ENCODE data around the gene STMN3.
"Not testable (repeated sequence)": the region's sequence is repeated elsewhere in the genome, so short reads cannot be mapped to it uniquely, and the experiment has no call there.

The STMN3 gene

DNA sequence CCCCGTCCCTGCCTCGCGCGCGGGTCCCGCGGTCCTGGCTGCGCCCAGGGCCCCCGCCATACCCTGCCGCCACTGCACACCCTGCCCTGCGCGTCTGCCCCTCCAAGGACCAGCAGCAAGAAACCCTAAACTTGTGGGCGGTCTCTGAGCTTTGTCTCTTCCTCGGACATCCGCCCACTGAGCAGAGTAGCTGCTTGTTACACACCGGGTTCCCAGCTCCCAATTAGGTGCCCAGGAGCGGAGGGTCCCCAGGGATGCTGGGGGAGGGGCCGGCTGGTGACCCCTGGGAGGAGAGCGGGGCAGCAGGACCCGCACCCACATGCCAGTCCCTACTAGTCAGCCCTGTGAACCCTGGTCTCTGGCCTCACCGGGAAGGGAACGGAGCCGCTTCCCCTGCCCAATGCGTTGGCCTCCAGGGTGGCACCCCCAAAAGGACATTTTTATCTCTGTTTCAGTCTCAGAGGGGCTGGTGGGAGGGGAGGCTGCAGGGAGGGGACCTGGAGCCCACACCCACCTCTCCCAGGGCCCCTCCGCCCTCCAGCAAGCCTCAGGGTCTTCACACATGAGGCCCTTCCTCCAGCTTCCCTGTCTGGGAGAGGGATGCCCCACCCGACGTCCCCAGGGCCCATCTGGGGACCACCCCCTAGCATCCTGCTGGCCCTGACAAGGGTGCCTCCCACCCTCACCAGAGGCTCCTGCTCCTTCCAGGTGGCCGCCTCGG lies 10.5 kb downstream of the STMN3 start:
- Histone ChIP-seq H3K27me3 (replicated peaks; ENCODE audit: control insufficient read depth, insufficient read depth, low read length) (no peaks in the 10 kb centered on the region), H3K36me3 (ENCODE audit: control insufficient read depth, insufficient read depth, low read length) (no peaks in the 10 kb centered on the region), H3K4me3 (replicated peaks; ENCODE audit: low read depth, low read length) (peak overlapping the region; percentile 48)
- TF ChIP-seq, protein P1, sequence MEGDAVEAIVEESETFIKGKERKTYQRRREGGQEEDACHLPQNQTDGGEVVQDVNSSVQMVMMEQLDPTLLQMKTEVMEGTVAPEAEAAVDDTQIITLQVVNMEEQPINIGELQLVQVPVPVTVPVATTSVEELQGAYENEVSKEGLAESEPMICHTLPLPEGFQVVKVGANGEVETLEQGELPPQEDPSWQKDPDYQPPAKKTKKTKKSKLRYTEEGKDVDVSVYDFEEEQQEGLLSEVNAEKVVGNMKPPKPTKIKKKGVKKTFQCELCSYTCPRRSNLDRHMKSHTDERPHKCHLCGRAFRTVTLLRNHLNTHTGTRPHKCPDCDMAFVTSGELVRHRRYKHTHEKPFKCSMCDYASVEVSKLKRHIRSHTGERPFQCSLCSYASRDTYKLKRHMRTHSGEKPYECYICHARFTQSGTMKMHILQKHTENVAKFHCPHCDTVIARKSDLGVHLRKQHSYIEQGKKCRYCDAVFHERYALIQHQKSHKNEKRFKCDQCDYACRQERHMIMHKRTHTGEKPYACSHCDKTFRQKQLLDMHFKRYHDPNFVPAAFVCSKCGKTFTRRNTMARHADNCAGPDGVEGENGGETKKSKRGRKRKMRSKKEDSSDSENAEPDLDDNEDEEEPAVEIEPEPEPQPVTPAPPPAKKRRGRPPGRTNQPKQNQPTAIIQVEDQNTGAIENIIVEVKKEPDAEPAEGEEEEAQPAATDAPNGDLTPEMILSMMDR (IDR thresholded peaks at IDR 0.05; ENCODE audit: insufficient read depth, low read length, poor library complexity, severe bottlenecking) = no peak
- DNase-seq (ENCODE audit: extremely low read depth, insufficient read length) = no peak

DNA sequence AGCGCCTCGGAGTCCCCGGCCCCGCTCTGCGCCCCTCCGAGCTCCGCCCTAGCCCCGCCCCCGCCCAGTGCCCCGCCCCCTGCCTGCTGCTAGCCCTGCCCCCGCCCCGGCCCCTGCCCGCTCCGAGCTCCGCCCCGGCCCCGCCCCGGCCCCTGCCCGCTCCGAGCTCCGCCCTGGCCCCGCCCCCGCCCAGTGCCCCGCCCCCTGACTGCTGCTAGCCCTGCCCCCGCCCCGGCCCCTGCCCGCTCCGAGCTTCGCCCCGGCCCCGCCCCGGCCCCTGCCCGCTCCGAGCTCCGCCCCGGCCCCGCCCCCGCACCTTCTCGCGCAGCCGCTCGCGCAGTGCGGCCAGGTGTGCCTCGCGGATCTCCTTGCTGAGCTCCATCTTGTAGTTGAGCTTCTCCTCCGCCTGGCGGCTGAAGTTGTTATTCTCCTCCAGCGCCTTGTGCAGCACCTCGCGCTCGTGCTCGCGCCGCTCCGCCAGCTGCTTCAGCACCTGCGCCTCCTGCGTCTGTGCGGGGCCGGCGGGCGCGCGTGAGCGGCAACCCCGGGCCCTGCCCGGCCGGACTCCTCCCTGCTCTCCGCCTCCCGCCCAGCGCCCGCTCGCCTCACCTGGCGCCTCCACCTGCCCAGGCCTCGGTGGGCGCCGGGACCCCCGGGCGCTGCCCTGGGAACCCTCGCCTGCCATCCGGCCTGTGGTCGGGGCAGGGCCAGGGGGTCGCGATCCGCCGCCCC lies 11.3 kb downstream of the STMN3 start:
- Histone ChIP-seq H3K4me3 (replicated peaks; ENCODE audit: low read depth, low read length) (peak overlapping the region; percentile 77), H3K27me3 (replicated peaks; ENCODE audit: control insufficient read depth, insufficient read depth, low read length) (no peaks in the 10 kb centered on the region), H3K36me3 (ENCODE audit: control insufficient read depth, insufficient read depth, low read length) (no peaks in the 10 kb centered on the region)
- DNase-seq (ENCODE audit: extremely low read depth, insufficient read length) = peak; percentile 89
- TF ChIP-seq, protein P1 (IDR thresholded peaks at IDR 0.05; ENCODE audit: insufficient read depth, low read length, poor library complexity, severe bottlenecking) = peak; percentile 52

DNA sequence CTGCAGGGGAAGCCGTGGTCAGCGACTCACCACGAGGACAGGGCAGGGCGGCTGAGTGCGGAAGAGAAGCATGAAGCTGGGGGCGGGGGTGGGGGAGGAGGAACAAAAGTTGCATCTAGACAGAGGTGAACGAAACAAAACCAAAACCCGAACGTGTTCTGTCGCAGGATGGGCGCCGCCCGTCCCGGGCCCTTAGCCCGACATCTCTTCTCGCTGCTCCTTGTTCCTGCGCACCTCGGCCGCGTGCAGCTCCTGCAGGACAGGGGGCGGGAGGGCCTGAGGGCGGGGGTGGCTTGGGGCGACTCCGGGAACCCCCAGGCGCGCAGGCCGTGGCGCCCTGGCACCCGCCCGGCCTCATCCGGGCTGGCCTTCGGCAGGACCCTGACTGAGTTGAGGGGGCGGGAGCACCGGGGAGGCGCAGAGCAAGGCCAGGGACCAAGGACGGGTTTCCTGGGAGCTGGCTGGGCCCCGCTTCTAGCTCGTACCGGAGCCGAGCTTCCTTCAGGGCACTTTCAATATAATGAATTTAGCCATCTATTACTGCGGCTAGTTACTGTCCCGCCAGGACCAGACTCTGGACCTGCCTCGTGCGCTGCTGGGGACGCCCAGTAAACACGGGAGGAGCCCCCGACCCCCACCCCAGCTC lies 12.0 kb downstream of the STMN3 start:
- Histone ChIP-seq H3K4me3 (replicated peaks; ENCODE audit: low read depth, low read length) (peak overlapping the region; percentile 77), H3K27me3 (replicated peaks; ENCODE audit: control insufficient read depth, insufficient read depth, low read length) (no peaks in the 10 kb centered on the region), H3K36me3 (ENCODE audit: control insufficient read depth, insufficient read depth, low read length) (no peaks in the 10 kb centered on the region)
- TF ChIP-seq, protein P1 (IDR thresholded peaks at IDR 0.05; ENCODE audit: insufficient read depth, low read length, poor library complexity, severe bottlenecking) = no peak
- DNase-seq (ENCODE audit: extremely low read depth, insufficient read length) = peak; percentile 74

DNA sequence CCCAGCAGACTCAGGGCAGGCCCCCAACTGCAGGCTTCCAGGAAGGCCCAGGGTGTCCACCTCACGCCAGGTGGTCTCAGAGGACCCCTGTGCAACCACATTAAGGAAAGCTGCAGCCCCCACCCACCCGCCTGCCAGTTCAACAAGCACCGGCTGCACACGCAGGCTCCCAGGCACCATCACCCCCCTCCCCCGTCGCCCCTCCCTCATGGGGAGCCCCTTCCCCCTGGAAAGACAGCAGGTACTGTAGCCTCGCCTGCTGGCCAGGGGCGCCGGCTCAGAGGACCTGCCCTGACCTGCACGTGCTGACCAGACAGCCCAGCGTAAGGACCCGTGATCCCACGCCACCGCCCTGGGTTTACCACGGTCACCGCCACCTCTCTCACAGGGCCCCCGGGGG lies 12.5 kb downstream of the STMN3 start:
- peak overlapping the region; percentile 56 for H3K4me3 ChIP-seq (replicated peaks; ENCODE audit: low read depth, low read length)

DNA sequence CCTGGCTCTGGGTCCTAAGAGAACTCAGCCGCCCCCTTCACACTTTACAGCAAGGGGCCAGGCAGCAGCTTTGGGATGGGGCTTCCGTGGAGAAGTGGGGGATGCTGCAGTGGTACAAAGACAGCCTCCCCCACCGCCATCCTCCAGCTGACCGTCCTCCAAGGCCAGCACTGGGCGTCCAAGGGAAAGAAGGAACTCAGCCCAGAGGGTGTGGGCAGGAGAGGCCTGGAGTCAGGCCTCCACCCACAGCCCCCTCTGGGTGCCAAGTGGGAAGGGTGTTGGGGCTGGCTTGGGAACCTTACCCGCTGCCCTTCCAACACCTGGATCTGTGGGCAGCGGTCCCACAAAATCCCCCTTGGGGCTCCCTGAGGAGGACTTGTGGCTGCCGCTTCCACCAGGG lies 13.1 kb downstream of the STMN3 start:
- Histone ChIP-seq H3K4me3 (replicated peaks; ENCODE audit: low read depth, low read length) (no peak overlapping the region), H3K36me3 (ENCODE audit: control insufficient read depth, insufficient read depth, low read length) (no peaks in the 10 kb centered on the region), H3K27me3 (replicated peaks; ENCODE audit: control insufficient read depth, insufficient read depth, low read length) (no peaks in the 10 kb centered on the region)
- no peak for DNase-seq (ENCODE audit: extremely low read depth, insufficient read length)
- TF ChIP-seq, protein P1 (IDR thresholded peaks at IDR 0.05; ENCODE audit: insufficient read depth, low read length, poor library complexity, severe bottlenecking) = no peak

More for the DNA sequence above, 12.5 kb downstream of the STMN3 start:
- H3K27me3 ChIP-seq (replicated peaks; ENCODE audit: control insufficient read depth, insufficient read depth, low read length); H3K36me3 ChIP-seq (ENCODE audit: control insufficient read depth, insufficient read depth, low read length); DNase-seq (ENCODE audit: extremely low read depth, insufficient read length): not testable (repeated sequence)

All from GM06990 (cell line).